AG09309 (cell line): ENCODE data around the gene POU2F1.

Experiments
- DNase-seq: peaks from one replicate; pipeline ENCODE4 v3.0.0-alpha.2; 2010; ENCODE audit warnings: low read depth
- H3K4me3 ChIP-seq: 2 replicates; pipeline ENCODE4 v1.5.1; 2011; ENCODE audit warnings: mild to moderate bottlenecking, low read depth, low read length, moderate library complexity; ENCODE audit not compliant: control insufficient read depth
- TF ChIP-seq, protein P1 (sequence below): IDR thresholded peaks from 2 replicates; pipeline ENCODE4 v1.5.1; 2011; ENCODE audit warnings: mild to moderate bottlenecking, low read depth, low read length, inconsistent platforms; ENCODE audit not compliant: insufficient read depth, control insufficient read depth; ENCODE audit errors: missing control alignments

The POU2F1 gene

DNA sequence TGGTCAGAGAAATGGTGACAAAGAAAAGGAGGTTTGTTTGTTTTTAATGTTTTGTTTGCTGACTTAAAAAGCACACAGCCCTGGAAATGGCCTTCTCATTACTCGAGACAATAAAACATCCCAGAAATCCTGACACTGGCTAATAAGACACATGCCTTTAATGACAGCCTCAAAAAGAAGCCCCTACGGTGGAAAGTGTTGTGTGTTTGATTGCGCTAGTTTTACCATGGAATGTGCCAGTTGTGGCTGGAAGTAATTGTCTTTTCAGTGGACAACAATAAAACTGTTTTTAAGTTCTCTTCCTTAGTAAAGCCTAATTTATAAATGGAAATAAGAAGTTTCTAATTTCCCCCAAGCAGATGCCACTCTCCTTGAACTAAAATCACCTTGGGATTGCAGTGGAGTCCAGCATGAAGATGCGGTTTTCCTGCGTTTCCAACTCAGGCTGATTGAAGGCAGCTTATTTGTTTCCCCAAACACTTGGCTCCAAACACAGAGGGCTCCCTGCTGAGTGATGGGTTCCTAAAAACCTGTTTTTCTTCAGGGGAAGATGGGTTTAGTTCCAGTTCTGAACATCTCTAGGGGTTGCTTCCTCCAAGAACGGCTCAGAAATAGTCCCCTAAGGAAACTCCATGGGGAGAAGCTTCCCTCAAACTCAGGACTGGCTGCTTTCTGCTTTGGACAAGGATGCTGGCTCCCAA, 243.3 kb downstream of the POU2F1 start:
- no peak for DNase-seq
- TF ChIP-seq, protein P1, sequence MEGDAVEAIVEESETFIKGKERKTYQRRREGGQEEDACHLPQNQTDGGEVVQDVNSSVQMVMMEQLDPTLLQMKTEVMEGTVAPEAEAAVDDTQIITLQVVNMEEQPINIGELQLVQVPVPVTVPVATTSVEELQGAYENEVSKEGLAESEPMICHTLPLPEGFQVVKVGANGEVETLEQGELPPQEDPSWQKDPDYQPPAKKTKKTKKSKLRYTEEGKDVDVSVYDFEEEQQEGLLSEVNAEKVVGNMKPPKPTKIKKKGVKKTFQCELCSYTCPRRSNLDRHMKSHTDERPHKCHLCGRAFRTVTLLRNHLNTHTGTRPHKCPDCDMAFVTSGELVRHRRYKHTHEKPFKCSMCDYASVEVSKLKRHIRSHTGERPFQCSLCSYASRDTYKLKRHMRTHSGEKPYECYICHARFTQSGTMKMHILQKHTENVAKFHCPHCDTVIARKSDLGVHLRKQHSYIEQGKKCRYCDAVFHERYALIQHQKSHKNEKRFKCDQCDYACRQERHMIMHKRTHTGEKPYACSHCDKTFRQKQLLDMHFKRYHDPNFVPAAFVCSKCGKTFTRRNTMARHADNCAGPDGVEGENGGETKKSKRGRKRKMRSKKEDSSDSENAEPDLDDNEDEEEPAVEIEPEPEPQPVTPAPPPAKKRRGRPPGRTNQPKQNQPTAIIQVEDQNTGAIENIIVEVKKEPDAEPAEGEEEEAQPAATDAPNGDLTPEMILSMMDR = no peak
- no peak overlapping the region for H3K4me3 ChIP-seq

DNA sequence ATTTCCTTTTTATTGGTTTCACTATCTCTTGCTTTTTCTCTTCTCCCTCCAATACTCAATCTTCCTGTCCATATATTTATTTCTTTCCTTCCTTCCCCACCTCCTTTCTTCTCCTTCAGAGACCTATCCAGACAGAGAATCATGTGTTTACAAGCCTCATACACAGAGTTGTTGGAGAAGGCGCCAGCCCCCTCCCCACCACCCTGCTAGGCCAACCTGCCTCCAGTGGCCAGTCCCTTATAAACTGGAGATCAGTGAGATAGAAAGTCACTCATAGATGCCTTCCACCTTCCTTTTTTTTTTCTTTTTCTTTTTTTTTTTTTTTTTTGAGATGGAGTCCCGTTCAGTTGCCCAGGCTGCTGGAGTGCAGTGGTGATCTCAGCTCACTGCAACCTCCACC, 244.3 kb downstream of the POU2F1 start:
- DNase-seq = no peak
- no peak overlapping the region for H3K4me3 ChIP-seq
- TF ChIP-seq, protein P1 = no peak

DNA sequence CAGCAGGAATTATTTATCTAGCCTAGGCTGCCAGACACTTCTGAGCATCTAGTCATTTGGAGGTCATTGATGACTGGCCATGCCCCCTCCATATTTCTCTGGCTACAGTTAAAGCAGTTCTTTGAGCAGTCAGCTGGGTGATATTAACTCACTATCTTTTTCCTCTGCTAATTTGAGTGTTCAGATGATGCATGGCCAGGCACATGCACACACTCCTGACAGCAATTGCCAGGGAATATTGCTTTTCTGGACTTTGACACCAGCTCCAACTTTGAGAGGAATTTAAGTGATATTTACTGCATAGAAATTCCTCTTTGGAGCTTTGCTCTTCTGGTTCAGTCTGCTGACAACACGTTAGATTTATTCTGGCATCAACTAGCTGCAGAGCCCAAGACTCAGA, 245.1 kb downstream of the POU2F1 start:
- TF ChIP-seq, protein P1 = no peak
- no peak for DNase-seq

DNA sequence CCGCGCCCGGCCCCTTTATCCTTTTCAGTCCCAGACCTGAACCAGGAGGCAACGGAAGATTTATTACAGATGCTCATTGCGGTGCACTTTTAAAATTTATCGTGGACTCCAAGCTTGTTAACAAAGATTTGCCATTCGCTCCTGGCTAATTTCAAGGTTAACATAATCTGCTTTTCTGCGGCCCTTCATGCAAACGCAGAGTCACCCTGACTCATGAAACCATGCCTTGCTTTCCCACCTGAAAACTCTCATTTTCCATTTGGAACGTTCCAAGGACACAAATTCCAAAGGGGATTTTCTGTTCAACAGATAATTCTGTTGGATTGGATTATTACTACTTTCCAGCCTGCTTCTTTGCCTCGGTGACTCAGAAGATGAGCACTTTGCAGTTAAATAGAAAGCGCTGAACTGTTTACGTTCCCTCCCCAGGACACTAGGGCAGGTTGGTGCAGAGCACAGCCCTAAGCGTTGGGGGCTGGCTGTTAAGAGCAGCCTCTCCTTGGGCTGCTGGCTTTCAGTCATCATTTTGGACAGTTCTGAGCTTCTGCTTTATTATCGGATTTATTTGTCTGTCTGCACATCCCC, 246.5 kb downstream of the POU2F1 start:
- no peak for DNase-seq
- TF ChIP-seq, protein P1 = no peak
- no peak overlapping the region for H3K4me3 ChIP-seq

More for the DNA sequence above, 245.1 kb downstream of the POU2F1 start:
- no peak overlapping the region for H3K4me3 ChIP-seq

DNA sequence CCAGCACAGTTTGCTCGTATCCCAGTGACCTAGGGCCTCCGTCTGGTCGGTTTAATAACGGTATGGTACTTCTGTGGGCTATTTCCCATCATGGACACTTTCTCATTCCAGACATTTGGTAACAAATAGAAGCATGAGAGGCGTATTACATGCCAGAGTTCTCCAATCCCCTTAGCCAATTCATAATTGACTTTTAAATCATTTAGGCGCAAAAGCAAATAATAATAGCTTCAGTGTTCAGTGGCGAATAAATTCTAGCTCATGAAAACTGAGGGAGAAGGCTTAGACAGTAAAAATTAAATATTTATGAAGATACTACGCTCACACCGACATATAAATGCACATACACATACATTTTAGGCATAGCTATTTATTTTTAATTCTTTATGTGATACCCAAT, 247.1 kb downstream of the POU2F1 start:
- TF ChIP-seq, protein P1 = no peak
- no peak overlapping the region for H3K4me3 ChIP-seq
- DNase-seq = no peak

DNA sequence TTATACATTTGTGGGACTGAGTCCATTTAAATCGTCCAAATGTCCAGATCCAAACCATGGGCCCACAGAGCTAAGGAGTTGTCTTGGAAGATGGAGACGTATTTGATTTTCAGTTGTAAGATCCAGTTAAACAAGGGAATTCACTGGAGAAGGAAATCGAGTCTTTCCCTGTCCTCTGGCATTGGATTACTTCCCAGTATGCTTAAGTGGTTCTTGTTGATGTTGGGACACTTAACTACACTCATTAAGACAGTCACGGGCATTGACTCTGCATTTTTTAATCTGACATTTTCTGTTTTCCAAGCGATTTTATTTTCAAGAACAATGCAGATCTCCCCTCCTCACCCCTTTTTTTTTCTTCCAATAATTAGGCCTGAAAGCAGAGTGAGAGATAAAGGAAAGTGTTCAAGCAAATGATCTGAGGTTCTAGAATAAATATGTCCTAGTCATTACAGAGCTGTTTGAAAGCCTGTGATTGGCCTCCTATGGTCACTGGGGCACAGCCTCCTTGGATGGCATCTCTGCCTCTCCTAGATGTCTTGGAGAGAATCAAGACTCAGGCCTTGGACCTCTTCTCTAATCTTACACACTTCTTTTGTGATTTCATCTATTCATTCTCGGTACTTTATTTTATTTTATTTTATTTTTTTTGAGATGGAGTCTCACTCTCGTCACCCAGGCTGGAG, 248.7 kb downstream of the POU2F1 start:
- DNase-seq = no peak
- TF ChIP-seq, protein P1 = no peak
- H3K4me3 ChIP-seq = no peak overlapping the region
